MV-4-11 (cell line): ENCODE results near the gene MRGPRF.

Experiments
- DNase-seq: peaks from one replicate; lab custom pipeline; 2025; lab: John Stamatoyannopoulos, UW

MRGPRF gene, protein sequence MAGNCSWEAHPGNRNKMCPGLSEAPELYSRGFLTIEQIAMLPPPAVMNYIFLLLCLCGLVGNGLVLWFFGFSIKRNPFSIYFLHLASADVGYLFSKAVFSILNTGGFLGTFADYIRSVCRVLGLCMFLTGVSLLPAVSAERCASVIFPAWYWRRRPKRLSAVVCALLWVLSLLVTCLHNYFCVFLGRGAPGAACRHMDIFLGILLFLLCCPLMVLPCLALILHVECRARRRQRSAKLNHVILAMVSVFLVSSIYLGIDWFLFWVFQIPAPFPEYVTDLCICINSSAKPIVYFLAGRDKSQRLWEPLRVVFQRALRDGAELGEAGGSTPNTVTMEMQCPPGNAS

GRCh38 chr11:69013009-69013951 lies at the start of gene MRGPRF:
Gene MRGPRF, minus strand, starts transcription at chr11:69013246. Its CDS starts 3,345 bp downstream, at chr11:69009901.
- DNase-seq: no peak

- no peak for DNase-seq
These were observed 49.3 kb upstream of the MRGPRF start for GRCh38 chr11:69062169-69062855.

DNA sequence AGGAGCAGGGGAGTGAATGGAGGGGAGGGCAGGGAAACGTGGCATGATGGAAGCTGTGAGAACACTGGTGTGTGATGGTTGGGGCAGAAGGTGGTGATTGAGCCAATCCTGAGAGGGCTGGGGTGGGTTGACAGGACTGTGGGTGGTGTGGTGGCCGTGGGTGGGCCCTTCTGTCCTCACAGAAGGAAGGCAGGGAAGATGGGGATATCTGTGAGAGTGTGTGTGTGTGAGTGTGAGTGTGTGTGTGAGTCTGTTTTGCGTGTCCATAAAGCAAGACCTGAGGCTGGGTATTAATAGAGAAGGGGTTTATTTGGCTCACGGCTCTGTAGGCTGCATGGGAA lies 48.6 kb upstream of the MRGPRF start:
- no peak for DNase-seq

GRCh38 chr11:69060806-69061712 lies 48.0 kb upstream of the MRGPRF start:
- DNase-seq: no peak

GRCh38 chr11:69059985-69060384 lies 46.9 kb upstream of the MRGPRF start:
- DNase-seq: no peak

DNA sequence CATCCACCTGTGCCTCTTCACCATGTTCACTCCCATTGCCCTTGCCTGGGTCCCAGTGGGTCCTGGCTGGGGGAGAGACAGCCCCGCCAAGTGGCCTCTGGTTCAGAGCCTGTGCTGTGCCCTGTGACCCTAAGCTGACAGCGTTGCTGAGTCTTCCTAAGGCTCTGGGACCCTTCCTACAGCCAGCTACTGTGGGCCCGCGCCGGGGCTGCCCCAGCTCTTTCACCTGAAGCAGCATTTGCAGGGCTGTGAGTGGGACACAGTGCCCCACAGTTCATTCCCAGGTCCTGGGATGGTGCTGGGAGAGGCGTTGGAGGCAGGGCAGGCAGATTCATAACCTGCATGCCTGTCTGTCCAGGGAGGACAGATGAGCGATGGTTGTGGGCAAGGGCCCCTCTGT lies 46.4 kb upstream of the MRGPRF start:
- no peak for DNase-seq

- no peak for DNase-seq
These were observed 45.6 kb upstream of the MRGPRF start for GRCh38 chr11:69058511-69059270.

DNA sequence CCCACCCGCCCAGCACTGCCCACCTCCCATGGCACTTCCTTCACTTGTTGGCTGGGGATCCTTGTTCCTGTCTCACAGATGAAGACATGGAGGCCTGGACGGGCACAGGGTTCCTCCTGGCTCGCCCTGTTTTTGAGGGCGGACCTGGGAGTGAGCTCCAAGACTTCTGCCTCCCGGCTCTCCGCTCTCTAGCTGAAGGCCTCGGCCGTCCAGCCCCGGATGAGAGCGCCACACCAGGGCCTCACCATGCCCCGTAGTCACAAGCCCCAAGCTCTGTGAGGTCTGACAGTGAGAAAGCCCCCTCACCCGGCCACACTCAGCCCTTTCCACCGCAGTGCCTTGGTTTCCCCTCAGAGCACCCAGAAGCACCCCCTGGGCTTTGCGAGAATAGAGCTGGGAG lies 44.8 kb upstream of the MRGPRF start:
- no peak for DNase-seq

GRCh38 chr11:69057236-69057635 lies 44.2 kb upstream of the MRGPRF start:
- no peak for DNase-seq

DNA sequence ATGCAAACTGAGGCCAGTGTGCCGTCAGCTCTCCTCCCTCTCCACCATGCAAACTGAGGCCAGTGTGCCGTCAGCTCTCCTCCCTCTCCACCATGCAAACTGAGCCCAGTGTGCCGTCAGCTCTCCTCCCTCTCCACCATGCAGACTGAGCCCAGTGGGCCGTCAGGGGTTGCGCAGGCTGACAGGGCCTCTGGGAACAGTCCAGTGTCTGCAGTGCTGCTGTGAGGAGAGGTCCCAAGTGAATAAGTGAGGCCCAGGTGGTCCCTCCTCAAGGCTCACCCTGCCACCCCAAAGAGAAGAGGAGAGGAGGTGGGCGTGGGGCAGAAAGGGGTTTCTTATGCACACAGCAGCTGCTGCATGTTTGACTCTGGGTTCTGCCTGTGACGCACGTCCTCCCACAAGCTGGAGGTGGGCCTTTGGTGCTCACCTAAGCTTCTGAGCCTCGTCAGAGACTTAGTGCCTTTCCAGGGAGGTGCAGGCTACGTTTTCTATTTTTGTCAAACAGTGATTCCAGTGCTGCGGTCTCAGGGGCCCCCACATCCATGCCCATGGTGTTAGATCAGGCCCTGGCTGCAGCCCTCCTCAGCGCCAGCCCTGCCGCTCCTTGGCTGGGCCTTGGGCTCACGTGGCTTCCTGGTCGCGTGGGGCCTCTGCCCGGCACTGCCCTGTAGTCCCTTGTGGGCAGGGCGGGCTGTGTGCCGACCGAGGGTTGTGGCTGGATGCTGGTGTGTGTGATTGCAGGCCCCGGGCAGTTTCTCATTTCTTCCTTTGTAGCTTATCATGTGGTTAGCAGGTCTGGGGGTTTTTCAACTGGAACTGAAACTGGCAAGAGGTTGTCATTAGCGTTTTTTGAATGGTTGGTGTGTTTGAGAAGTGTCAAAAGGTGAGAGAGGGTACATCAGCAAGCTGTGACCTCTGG lies 42.8 kb upstream of the MRGPRF start:
- peak; percentile 96 for DNase-seq

GRCh38 chr11:69055212-69055586 lies 42.2 kb upstream of the MRGPRF start:
- DNase-seq: no peak

GRCh38 chr11:69054397-69055211 lies 41.6 kb upstream of the MRGPRF start:
- DNase-seq: peak; percentile 12

GRCh38 chr11:69053546-69054396 lies 40.7 kb upstream of the MRGPRF start:
- DNase-seq: no peak

GRCh38 chr11:69053169-69053477 lies 40.1 kb upstream of the MRGPRF start:
- no peak for DNase-seq

DNA sequence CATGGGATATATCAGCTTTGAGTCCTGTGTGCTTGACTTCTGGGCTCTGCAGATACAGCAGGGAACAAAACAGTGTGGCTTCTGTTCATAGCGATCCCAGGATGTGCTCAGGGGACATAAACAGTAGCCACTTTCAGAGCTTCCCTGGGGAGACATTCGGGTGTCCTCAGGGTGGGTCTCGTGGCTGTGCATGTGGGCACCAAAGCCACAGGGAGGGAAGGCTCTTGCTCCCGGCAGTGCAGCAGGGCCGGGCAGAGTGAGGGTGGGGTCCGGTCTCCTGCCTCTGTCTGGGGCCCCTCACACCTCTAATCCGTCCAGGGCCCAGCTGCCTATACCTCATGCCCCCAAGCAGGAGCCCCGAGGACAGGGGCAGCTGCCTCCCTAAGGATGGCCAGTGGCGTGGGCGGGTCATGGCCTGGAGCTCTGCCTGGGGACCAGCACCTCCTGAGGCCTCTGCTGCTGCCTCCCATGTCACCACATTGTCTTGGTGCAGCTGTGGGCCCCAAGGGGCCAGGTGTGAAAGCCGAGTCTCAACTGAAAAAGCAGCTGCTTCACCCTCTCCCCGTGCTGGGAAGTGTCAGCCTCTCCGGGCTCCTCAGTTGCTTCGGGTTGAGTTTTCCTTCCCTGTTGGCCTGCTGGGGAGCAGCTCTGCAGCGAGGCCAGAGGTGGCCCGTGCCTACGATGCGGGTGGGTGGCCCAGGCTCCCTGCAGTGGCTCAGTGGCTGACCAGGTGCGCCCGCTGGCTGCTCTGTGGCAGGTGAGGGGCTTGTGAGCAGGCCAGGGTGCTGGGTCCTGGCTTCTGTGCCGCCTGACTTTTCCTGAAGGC lies 39.5 kb upstream of the MRGPRF start:
- DNase-seq: no peak

DNA sequence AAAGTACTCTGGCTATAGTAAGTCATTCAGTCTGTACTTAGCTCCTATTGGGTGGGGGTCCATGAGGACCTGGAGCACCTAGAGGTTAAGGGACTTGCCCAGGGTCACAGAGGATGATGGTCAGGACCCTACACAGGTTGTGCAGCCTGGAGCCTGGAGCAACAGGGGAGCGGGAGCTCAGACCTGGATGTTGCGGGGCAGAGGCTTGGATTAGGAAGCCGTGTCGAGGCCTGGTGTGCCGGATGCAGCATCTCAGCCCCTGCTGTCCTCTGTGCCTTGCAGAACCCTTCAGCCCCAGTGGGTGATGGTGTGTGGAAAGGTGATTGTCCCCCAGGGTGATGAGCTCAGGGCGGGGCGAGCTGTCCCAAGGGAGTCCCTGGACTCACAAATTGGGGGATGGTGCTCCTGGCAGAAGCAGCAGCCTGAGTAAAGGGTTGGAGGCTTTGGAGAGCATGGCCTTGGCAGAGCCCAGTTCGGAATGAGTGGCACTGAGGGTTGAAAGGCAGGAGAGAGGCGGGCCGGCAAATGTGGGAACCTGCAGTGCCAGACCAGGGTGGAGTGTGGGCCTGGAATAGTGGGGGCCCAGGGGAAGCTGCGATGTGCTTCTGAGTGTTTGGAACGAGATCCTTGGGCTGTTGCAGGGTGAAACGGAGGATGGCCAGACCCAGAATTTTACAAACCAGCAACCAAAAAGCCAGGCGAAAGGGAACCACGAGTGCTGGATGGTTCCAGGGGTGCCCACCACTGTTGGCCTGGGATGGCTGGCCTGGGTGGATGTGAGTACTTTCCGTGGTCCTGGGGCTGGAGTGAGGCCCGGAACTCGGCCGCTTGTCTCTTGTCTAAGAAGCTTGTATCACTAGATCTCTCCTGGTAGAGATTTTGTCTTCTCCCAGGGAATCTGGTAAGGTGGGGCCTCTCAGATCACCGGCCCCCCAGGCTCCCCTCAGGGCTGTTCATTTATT lies 38.6 kb upstream of the MRGPRF start:
- DNase-seq: no peak
